Lower leg skin (tissue), 3 donors: ENCODE data around the gene PRKX.

ENCODE experiments used
- POLR2A ChIP-seq, 2 donors: fragments of 450-650 bp; IDR thresholded peaks; one replicate each; pipeline ENCODE4 v1.6.1; 2016 to 2017; ENCODE audit warnings: antibody characterized with exemption in 2 of 2, mild to moderate bottlenecking in 1 of 2, moderate library complexity in 1 of 2
- TF ChIP-seq, protein P1 (sequence below), 3 donors: fragments of 450-650 bp; IDR thresholded peaks; one replicate each; pipeline ENCODE4 v1.5.1; 2016; ENCODE audit warnings: antibody characterized with exemption in 3 of 3, mild to moderate bottlenecking in 3 of 3, moderate library complexity in 2 of 3

DNA sequence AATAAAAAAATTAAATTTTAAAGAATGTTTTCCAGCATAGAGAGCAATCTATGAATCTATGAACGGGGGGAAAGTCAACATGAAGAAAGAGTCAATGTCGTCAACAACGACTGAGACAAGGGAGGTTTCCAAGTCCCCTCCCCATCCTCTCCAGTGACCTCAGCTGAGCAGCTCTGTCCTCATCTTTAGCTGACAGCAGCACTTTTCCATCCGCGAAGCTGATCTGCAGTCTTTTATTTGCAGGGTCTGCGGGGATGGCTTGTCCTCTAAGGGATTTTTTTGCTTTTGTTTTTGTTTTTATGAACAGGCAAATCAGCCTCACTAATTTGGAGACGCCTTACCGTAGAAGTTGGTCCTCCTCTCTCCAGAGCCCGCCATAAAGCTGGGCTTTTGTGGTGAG lies 46.5 kb downstream of the PRKX start:
- TF ChIP-seq, protein P1, sequence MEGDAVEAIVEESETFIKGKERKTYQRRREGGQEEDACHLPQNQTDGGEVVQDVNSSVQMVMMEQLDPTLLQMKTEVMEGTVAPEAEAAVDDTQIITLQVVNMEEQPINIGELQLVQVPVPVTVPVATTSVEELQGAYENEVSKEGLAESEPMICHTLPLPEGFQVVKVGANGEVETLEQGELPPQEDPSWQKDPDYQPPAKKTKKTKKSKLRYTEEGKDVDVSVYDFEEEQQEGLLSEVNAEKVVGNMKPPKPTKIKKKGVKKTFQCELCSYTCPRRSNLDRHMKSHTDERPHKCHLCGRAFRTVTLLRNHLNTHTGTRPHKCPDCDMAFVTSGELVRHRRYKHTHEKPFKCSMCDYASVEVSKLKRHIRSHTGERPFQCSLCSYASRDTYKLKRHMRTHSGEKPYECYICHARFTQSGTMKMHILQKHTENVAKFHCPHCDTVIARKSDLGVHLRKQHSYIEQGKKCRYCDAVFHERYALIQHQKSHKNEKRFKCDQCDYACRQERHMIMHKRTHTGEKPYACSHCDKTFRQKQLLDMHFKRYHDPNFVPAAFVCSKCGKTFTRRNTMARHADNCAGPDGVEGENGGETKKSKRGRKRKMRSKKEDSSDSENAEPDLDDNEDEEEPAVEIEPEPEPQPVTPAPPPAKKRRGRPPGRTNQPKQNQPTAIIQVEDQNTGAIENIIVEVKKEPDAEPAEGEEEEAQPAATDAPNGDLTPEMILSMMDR (IDR thresholded peaks at IDR 0.05) = no peak
- no peak for TF ChIP-seq POLR2A (IDR thresholded peaks at IDR 0.05)
